GM10248 (cell line): ENCODE data around the gene MPP1.

Experiments
- CTCF ChIA-PET: fragments of 300-600 bp; sonication (Branson Sonifier 250); formaldehyde crosslinking; extraction: SDS; loops from one replicate; lab custom pipeline; 2021; ENCODE audit warnings: antibody characterized with exemption; lab: Yijun Ruan, JAX
- POLR2A ChIA-PET: fragments of 350-650 bp; sonication (Branson Sonifier 250); formaldehyde crosslinking; extraction: SDS; loops from one replicate; lab custom pipeline; 2020; ENCODE audit warnings: antibody characterized with exemption; lab: Yijun Ruan, JAX
- DNase-seq: peaks from one replicate; pipeline ENCODE4 v3.0.0; 2012; ENCODE audit errors: extremely low spot score
- CTCF ChIP-seq: IDR thresholded peaks from 2 replicates; pipeline ENCODE4 v1.5.1; 2012; ENCODE audit warnings: mild to moderate bottlenecking, low read depth; ENCODE audit errors: extremely low read depth, missing control alignments, control extremely low read depth

The MPP1 gene

GRCh38 chrX:154761977-154762536 is 43.2 kb downstream of the MPP1 start:
- CTCF ChIA-PET = interaction anchor here (1.0 to 4.5 kb wide), 3 partner anchors 10 to 72 kb away, joined by 3 to 24 read pairs (median 4); partner anchors contain the start of gene SMIM9
- POLR2A ChIA-PET = interaction anchor here (0.6 to 1.0 kb wide), 2 partner anchors 9 to 43 kb away, joined by 3 read pairs; partner anchors contain the start of gene MPP1
- TF ChIP-seq CTCF = no peak
- DNase-seq = no peak

GRCh38 chrX:154758696-154759095 is 46.6 kb downstream of the MPP1 start:
- ChIA-PET CTCF (interaction anchor here (2.9 kb wide), 1 partner anchor 10 kb away, joined by 12 read pairs; no protein-coding TSS in a partner anchor), POLR2A (no interaction called here)
- DNase-seq = no peak
- no peak for TF ChIP-seq CTCF

- CTCF ChIA-PET = interaction anchor here (1.2 to 1.4 kb wide), 2 partner anchors 9 to 70 kb away, joined by 3 read pairs; no protein-coding TSS in a partner anchor
- DNase-seq = no peak
- POLR2A ChIA-PET = no interaction called here
- no peak for TF ChIP-seq CTCF
Observed at GRCh38 chrX:154751669-154752271, 53.5 kb downstream of the MPP1 start.

- ChIA-PET POLR2A (no interaction called here), CTCF (interaction anchor here (1.2 to 4.4 kb wide), 5 partner anchors 10 to 147 kb away, joined by 3 to 25 read pairs (median 3); no protein-coding TSS in a partner anchor)
- no peak for DNase-seq
- TF ChIP-seq CTCF = no peak
Observed at GRCh38 chrX:154751203-154751668, 54.0 kb downstream of the MPP1 start.

- ChIA-PET POLR2A (no interaction called here), CTCF (interaction anchor here (0.9 to 4.4 kb wide), 9 partner anchors 12 to 148 kb away, joined by 3 to 25 read pairs (median 11); partner anchors contain the start of gene DKC1)
- TF ChIP-seq CTCF = no peak
- peak; percentile 32 for DNase-seq
Observed at GRCh38 chrX:154750301-154751202, 54.7 kb downstream of the MPP1 start, which contains the start of gene GAB3. Gene GAB3, minus strand, starts transcription at chrX:154751077. Its CDS starts 52 bp downstream, at chrX:154751025.

GRCh38 chrX:154749856-154750255 is 55.4 kb downstream of the MPP1 start:
- no peak for TF ChIP-seq CTCF
- DNase-seq = no peak
- POLR2A ChIA-PET = no interaction called here
- CTCF ChIA-PET = interaction anchor here (0.9 to 4.4 kb wide), 13 partner anchors 9 to 202 kb away, joined by 3 to 25 read pairs (median 11); partner anchors contain the start of genes DKC1 and IKBKG
